Activated CD8-positive, alpha-beta memory T cell treated with anti-CD3 and anti-CD28 coated beads, Interleukin-2, amount 50 U/mL, for 48 hours (primary cell): ENCODE measurements around the gene C19orf12.
A peak's percentile ranks its signal among the peaks of the same experiment; 100 is the strongest.
"Not testable (repeated sequence)": the region's sequence is repeated elsewhere in the genome, so short reads cannot be mapped to it uniquely, and the experiment has no call there.

Experiments used
- DNase-seq: peaks from one replicate; pipeline ENCODE4 v3.0.0-alpha.2; 2020

Gene C19orf12

GRCh38 chr19:29724746-29725145 is 9.7 kb upstream of the C19orf12 start:
- no peak for DNase-seq

DNA sequence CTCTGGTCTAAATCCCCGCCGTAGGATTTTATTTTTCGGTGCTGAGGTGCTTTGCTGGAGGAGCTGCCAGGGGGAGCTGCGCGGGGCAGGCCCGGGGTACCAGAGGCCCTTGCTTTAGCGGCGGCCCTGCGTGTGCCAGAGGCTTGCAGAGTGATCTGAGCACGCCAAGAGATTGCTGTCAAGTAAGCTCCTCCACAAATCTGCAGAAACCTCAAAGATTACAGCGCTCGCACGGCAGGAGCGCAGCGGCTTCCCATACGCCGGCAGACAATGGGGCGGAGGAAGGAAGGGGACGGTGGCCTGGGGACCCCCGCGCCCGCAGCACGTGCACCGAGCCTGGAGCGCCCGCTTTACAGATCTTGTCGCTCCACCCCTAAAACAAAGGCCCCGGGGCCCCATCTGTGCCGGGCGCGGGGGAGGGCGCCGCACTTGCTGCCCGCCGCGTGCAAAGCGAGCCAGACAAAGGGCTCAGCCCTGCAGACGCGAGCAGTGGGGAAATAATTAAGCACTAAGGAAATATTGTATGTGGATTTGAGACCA is 9.1 kb upstream of the C19orf12 start:
- peak; percentile 72 for DNase-seq

DNA sequence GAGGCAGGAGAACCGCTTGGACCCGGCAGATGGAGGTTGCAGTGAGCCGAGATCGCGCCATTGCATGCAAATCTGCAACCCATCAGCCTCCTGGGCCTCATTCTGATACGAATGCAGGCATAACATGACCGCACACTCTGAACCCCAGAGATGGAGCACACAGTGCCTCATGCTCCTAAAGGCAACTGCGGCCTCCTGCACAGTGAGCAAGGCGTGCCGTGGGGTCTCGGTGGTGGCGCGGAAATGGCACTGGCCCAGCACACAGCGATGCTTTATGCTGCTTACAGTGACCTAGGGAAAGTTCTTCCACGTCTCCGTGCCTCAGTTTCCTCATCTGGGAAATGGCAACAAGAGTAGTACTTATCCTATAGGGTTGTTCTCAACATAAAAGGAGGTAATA is 2.0 kb upstream of the C19orf12 start:
- DNase-seq = no peak

- no peak for DNase-seq
Measured at GRCh38 chr19:29715701-29716581, 880 bp upstream of the C19orf12 start.

DNA sequence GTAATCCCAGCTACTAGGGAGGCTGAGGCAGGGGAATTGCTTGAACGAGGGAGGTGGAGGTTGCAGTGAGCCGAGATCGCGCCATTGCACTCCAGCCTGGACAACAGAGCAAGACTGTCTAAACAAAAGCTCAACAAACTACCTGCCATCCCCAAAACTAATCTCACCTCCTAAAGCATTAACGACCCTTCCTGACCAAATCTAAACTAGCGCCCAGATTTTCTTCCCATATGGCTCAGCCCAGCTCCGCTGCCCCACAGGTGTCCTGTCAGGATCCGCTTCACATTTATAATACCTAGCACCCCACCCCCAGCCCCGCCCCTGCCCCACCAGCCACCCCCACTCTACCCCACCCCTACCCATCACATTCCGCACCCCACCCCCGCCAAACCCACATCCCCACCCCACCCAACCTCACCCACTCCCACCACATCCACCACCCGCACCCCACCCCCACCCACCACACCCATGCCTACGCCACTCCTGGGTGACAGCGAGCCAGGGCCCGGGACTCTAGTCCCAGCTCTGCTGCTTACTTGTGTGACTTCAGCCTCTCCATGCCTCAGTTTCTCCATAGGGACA is 599 bp downstream of the C19orf12 start:
- DNase-seq = no peak

DNA sequence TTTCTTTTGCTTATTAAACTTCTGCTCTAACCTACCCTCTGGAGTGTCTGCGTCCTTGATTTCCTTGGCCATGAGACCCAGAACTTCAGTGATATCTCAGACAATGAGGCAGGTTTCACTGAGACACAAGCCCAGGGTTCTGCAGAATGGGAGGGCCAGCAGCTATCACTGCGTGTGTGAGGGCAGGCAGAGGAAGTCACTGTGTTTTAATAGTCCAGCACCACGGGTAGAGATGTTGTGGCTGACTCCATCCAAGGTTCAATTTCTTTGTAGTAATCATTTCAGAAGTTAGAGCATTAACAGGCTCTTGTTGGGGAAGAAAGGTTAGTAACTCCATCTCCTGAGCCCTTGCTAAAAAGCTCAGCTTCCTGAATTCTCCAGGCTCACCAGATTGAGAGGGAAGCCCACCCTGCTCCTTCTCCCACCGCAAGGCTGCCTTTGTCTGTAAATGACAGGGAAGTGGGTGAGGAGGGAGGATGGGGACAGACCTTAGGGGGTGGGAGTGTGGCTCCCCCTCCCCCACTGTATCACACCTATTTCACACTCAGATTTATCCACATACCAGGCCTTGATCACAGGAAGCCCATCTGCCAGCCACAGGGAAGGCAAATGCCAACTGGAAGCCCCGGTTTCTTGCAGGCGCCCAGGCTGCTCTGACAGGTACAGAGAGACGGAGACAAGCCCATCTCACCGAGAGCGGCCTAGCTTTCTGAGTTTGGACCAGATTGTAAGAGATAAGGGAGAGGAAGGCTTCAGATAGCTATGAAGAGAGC is 2.1 kb downstream of the C19orf12 start:
- no peak for DNase-seq

DNA sequence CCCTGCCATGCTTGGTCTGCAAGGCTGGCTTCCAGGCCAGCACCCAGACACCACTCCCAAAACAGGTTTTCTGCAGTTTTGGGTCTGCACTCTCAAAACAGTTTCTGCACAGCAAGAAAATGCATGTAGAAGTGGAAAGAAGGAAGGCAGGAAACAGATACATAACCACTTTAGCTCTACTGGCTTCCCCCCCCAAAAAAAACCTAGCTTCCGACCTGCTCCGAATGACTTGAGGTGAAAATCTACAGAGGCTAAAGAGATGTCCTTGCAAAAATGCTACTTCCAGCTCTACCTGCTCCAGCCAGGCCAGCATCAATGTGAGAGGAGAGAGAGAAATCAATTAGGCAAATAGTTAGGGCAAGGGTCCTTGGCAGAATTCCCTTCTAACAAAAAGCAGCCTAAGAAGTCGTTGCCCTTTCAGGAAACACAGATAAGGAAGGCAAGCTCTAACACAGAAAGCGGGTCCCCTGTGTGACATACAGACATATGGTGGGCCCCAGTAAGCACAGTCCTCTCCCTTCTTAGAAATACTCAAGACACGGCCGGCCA is 3.4 kb downstream of the C19orf12 start:
- DNase-seq = no peak

GRCh38 chr19:29709440-29709798 is 5.6 kb downstream of the C19orf12 start:
- not testable (repeated sequence) for DNase-seq

DNA sequence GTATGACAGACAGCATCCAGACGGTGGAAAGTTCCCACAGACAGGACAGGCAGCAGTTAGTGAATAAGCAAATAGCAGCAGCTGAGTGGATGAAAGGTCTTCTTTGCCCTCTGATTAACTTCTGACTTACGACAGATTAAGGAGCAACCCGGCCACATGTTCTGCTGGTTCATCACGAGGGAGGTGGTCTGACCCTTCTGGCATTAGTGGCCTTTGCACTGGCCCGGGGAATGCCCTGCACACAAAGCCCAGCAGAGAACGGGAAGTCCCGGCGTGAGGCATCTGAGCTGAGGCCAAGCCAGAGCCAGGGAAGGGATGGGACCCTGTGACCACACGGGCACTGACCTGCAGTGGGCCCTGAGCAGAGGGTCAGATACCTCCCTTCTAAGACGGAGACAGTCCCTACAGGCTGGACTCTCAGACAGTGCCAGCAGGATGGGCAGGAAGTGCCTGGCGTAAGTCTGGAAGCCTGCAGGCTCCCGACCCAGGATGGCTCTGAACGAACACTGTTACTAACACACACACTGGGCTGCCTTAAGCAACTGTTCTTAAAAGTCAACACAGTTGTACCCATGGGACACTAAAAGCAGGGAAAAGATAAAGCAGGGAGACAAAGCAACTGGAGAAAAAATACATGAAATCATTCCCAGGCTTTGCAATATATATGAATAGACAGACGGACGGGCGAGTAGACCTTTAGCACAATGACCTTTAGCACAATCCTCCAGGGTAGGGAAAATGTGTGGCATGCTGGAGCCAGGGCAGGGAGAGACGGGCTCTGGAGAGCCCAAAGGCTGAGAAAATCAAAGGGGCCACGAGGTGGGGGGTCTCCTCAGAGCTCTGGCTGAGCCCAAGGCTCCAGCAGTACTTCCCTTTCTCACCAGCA is 6.3 kb downstream of the C19orf12 start:
- no peak for DNase-seq

DNA sequence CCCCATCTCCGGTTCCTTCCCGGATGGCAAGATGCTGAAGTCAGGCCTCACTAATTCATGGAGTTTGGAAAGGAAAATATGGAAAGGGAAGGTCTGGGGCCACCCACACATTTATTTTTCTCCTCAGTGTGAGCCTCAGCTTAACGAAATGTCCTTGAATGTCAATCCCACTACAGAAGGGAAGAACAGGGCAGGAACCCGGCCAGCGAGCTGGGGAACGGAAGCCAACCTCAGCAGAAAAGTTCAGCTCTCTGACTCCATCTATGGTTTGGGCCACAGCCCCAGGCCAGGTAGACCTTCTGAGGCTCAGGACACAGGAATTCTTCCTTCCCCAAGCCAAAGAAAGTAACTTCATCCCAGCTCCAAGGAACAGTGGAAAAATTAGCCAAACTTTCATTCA is 8.4 kb downstream of the C19orf12 start:
- DNase-seq = no peak

- DNase-seq = no peak
Measured at GRCh38 chr19:29705706-29706105, 9.4 kb downstream of the C19orf12 start.

- no peak for DNase-seq
Measured at GRCh38 chr19:29704562-29705558, 10.2 kb downstream of the C19orf12 start.

- DNase-seq = no peak
Measured at GRCh38 chr19:29702963-29703320, 12.1 kb downstream of the C19orf12 start.

DNA sequence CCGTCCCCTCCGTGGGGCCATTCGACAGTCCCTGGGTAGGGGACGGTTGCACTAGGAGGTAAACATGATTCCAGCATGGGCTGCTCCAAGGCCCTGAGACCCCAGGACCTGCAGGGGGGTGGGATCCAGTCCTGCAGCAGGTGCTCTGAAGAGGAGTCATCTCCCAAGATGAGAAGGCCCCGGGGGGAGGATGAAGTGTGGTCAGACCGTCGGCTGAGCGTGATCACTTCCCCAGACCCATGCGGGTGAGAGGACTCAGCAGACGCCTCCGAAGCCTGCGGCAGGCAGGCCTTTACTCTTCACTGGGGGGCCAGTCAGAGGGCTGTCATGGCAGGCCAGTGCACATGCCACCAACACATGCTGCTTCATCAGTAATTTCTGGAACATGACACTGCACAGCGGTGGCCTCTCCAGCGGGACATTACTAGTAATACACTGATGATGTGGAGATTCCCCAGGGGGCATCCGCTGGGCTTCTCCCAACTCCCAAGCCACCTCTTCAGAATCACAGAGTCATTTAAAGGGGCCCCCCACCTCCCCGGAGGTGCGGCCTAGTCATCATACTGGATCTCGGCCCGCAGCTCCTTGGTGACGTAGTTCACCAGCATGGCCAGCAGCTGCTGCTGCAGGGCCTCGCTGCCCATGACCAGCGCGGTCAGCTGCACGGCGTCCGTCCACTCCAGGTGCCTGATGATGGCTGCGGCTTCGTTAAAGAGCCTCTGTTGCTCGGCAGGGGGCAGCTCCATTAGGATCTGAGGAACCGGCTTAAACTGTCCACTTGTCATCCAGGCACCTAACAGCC is 12.7 kb downstream of the C19orf12 start:
- no peak for DNase-seq

DNA sequence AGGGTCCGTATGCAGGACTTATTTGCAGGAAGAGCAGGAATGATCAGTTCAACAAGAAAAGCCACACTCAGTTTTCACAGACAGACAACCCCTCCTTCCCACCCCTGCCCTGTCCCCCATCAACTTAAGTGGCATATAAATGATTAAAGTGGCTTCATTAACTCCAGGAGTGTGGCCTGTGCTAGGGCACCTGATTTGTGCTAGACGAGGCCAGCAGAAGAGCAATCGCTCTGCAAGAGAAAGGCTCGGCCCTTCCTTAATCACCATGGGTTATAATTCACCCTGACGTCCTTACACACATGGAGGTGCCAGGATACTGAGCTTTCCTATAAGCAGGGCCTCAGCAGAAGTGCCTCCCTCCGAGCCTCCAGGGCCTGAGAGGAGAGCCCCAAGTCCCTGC is 14.6 kb downstream of the C19orf12 start:
- no peak for DNase-seq

- no peak for DNase-seq
Measured at GRCh38 chr19:29699861-29700260, 15.2 kb downstream of the C19orf12 start.

DNA sequence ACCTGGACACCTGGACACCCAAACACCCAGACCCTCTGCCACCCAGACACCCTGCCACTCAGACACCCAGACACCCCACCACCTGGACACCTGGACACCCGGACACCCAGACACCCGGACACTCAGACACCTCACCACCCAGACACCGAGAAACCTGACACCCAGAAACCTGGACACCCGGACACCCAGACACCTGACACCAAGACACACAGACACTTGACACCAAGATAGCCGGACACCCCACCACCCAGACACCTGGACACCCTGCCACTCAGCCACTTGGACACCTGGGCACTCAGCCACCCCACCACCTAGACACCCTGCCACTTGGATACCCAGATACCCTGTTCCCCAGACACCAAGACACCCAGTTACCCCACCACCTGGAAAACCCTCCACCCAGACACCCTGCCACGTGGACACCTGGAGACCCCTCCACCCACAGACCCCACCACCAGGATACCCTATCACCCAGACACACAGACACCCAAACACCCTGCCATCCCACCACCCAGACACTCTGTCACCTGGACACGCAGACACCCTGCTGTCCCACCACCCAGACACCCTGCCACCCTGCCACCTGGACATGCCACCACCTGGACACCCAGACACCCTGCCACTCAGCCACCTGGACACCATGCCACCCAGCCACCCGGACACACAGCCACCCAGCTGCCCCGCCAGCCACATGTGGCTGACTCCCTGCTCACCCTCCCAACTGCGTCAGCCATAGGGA is 17.4 kb downstream of the C19orf12 start:
- DNase-seq = no peak

GRCh38 chr19:29696565-29696846 is 18.6 kb downstream of the C19orf12 start:
- DNase-seq = no peak

- no peak for DNase-seq
Measured at GRCh38 chr19:29695765-29696564, 19.1 kb downstream of the C19orf12 start.
